Left ventricle myocardium superior (tissue), 1 donor: ENCODE results near the gene ISYNA1. TPM values are rescaled to one million over a fixed set of nuclear protein-coding genes. Genes with fewer than 3 reads are reported as not detected.

Experiments used
- ATAC-seq: fragments of 200-7000 bp; cut with Tn5 transposase; one replicate; pipeline ENCODE4 v1.9.1; 2020; ENCODE audit warnings: mild to moderate bottlenecking, moderate library complexity
- DNase-seq: peaks from one replicate; pipeline ENCODE4 v3.0.0-alpha.2; 2020
- intact Hi-C: fragments of 100-400 bp; cut with micrococcal nuclease; formaldehyde crosslinking; loops from one replicate; pipeline ENCODE4 v1.11.0; 2022
- microRNA-seq: library from miRNA; unstranded; fragments of <30 nt; microRNA quantifications from one replicate; pipeline ENCODE4 v1.2.0, GENCODE V29; 2020; ENCODE audit warnings: borderline number of aligned reads
- total RNA-seq: library from RNA; stranded (reverse); fragmentation: NEBNext Ultra II Directional; extraction: Animal tissue kit (Norgen Biotek cat#: 25700); gene quantifications from one replicate; pipeline ENCODE4 v1.2.1, GENCODE V29; 2021
- donor health status: DM: no; HTN: yes; CAD: no; lungs with severe emphysema.

Gene ISYNA1
- total RNA-seq, 1 donor from 2014 or later = 24.4 TPM

DNA sequence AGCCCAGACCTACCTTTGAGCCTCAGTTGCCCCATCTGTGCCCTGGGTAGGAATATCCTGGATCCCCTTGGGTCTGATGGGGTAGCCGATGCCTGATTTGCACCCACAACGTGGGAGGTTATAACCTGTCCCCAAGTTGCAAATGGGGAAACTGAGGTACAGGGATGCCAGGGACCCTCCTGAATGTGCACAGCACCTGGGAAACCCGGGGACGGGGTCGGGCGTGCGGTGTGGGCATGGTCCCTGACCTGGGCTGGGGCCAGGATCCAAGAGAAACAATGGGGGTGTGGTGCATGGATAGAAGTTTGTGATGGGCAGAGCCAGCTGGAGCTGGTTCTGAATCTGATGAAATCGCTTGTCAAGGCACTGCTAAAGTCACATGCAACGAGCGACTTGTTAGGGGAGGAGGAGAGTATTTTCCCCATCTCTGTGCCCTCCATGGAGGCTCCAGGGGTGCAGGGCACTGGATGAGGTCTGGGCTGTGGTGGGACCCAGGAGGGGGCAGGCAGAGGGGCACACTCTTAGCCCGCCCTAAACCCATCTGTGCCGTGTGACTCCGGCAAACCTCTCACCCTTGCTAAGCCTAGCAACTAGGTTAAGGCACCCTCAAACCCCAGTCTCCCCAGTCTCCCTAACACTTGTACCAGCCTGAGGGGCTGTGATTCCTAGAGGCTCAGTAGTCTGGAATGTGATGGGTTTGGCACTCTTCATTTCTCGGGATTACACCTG lies 51.2 kb downstream of the ISYNA1 start:
- ATAC-seq (no peak), DNase-seq (no peak)
- intact Hi-C loops = no loop called here

DNA sequence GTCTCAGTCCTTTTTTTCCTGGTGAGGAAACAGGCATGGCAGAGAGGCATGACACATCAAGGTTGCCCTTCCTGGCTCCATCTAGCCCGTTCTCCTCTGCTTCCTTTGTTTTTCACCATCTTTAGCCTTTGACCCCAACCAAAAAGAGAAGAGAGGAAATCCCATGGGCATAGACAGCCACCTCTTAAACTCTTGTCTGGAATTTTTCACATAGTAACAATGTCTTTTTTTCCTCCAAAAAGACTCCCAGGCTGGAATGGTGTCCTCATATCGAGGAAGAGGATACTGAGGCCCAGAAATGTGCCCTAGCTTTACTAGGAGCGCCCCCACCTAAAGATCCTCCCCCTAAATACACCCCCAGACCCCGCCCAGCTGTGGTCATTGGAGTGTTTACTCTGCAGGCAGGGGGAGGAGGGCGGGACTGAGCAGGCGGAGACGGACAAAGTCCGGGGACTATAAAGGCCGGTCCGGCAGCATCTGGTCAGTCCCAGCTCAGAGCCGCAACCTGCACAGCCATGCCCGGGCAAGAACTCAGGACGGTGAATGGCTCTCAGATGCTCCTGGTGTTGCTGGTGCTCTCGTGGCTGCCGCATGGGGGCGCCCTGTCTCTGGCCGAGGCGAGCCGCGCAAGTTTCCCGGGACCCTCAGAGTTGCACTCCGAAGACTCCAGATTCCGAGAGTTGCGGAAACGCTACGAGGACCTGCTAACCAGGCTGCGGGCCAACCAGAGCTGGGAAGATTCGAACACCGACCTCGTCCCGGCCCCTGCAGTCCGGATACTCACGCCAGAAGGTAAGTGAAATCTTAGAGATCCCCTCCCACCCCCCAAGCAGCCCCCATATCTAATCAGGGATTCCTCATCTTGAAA lies 52.0 kb downstream of the ISYNA1 start, which contains the start of gene GDF15:
Gene GDF15, plus strand, starts transcription at position 484 of the 868 bp plus-strand sequence. Its CDS starts 32 bp downstream, at position 516.
- intact Hi-C loops = no loop called here
- peak; percentile 53 for DNase-seq
- peak; percentile 46 for ATAC-seq

DNA sequence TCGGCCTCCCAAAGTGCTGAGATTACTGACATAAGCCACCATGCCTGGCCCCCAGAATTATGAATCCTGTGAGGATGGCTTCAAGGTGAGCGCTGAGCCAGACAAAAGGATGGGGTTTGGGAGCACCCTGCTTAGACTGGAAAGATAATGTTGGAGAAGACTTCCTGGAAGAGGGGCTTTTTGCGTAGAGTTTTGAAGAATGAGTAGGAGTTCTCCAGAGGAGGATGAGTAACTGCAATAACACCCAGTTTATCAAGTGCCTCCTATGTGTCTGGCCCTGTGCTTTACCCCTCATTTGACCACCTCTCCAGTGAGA lies 52.6 kb downstream of the ISYNA1 start:
- intact Hi-C loops = no loop called here
- no peak for DNase-seq
- no peak for ATAC-seq

DNA sequence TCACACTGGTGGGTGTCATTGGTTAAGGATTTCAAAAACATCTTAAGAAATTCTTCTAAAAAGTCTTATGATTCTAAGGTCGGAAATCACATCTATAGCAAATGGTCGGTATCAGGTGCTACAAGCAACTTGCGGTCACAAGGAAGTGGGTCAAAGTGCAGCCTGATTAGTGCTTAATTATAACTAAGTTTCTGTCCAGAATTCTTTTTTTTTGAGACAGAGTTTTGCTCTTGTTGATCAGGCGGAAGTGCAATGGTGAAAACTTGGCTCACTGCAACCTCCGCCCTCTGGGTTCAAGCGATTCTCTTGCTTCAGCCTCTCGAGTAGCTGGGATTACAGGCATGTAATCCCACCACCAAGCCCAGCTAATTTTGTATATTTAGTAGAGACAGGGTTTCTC lies 53.2 kb downstream of the ISYNA1 start:
- intact Hi-C loops = no loop called here
- ATAC-seq (no peak), DNase-seq (no peak)

Small RNA genes lying within 50 kb of the gene (microRNA-seq; reads per million reads assigned to microRNA genes)
- gene MIR3189 = not detected

Other genes starting within 250 kb of the ISYNA1 start
- gene MPV17L2, start 244.9 kb downstream of the ISYNA1 start, total RNA-seq = 9.0 TPM
- 35.5 TPM for gene RAB3A, start 234.1 kb downstream of the ISYNA1 start, total RNA-seq
- 1.2 TPM for gene PDE4C, start 211.7 kb downstream of the ISYNA1 start, total RNA-seq
- gene IQCN, start 163.7 kb downstream of the ISYNA1 start, total RNA-seq = 0.57 TPM
- 89.2 TPM for gene JUND, start 156.5 kb downstream of the ISYNA1 start, total RNA-seq
- 98.0 TPM for gene LSM4, start 115.1 kb downstream of the ISYNA1 start, total RNA-seq
- gene PGPEP1, start 97.5 kb downstream of the ISYNA1 start, total RNA-seq = 41.2 TPM
- gene GDF15, start 52.0 kb downstream of the ISYNA1 start, total RNA-seq = 0.27 TPM
- gene LRRC25, start 40.5 kb downstream of the ISYNA1 start, total RNA-seq = 2.9 TPM
- gene SSBP4, start 18.7 kb downstream of the ISYNA1 start, total RNA-seq = 36.4 TPM
- gene ELL, start 83.9 kb upstream of the ISYNA1 start, total RNA-seq = 9.3 TPM
- 181 TPM for gene FKBP8, start 105.4 kb upstream of the ISYNA1 start, total RNA-seq
- 43.9 TPM for gene KXD1, start 119.7 kb upstream of the ISYNA1 start, total RNA-seq
- gene UBA52, start 133.7 kb upstream of the ISYNA1 start, total RNA-seq = 725 TPM
- 75.8 TPM for gene REX1BD, start 150.7 kb upstream of the ISYNA1 start, total RNA-seq
- 21.4 TPM for gene CRLF1, start 168.7 kb upstream of the ISYNA1 start, total RNA-seq
- 1.5 TPM for gene TMEM59L, start 174.7 kb upstream of the ISYNA1 start, total RNA-seq
- gene KLHL26, start 198.9 kb upstream of the ISYNA1 start, total RNA-seq = 5.8 TPM
- 10.3 TPM for gene CRTC1, start 245.5 kb upstream of the ISYNA1 start, total RNA-seq